PFSK-1 (cell line): ENCODE results near the gene MAP2K6.

ENCODE experiments used
- FOXP2 ChIP-seq: optimal IDR thresholded peaks from 2 replicates; pipeline ENCODE3; 2011; ENCODE audit warnings: borderline replicate concordance, control low read depth, inconsistent platforms; ENCODE audit not compliant: insufficient read depth; ENCODE audit errors: extremely low read length, extremely low read depth
- POLR2AphosphoS5 ChIP-seq: IDR thresholded peaks from 2 replicates; pipeline ENCODE4 v1.6.1; 2012; ENCODE audit warnings: low read depth, mild to moderate bottlenecking, control low read depth, low read length, moderate library complexity
- REST ChIP-seq, 2 experiments: IDR thresholded peaks; 2 replicates each; pipeline versions ENCODE4 v1.6.1 to v1.8.0; 2011 to 2012; ENCODE audit warnings: low read depth in 2 of 2, low read length in 2 of 2, control low read depth in 1 of 2, inconsistent platforms in 1 of 2, mild to moderate bottlenecking in 1 of 2, moderate library complexity in 1 of 2; ENCODE audit not compliant: insufficient read depth in 1 of 2
- SIN3A ChIP-seq: IDR thresholded peaks from 2 replicates; pipeline ENCODE4 v1.6.1; 2012; ENCODE audit warnings: mild to moderate bottlenecking, low read length, moderate library complexity, borderline replicate concordance; ENCODE audit not compliant: insufficient read depth
- TAF1 ChIP-seq: IDR thresholded peaks from 2 replicates; pipeline ENCODE4 v1.6.1; 2012; ENCODE audit warnings: low read length, control low read depth, borderline replicate concordance; ENCODE audit not compliant: insufficient read depth

The MAP2K6 gene

GRCh38 chr17:69518951-69519350 is 104.5 kb downstream of the MAP2K6 start:
- no peak for TF ChIP-seq REST (IDR thresholded peaks at IDR 0.05; ENCODE audit: insufficient read depth in 1 of 2, low read depth in 2 of 2, low read length in 2 of 2)
- TF ChIP-seq TAF1: no peak
- TF ChIP-seq FOXP2: no peak
- no peak for TF ChIP-seq SIN3A
- no peak for TF ChIP-seq POLR2AphosphoS5

- no peak for TF ChIP-seq FOXP2
- TF ChIP-seq POLR2AphosphoS5: no peak
These were observed 108.9 kb downstream of the MAP2K6 start for GRCh38 chr17:69523244-69523861.

- TF ChIP-seq POLR2AphosphoS5 (no peak), REST (IDR thresholded peaks at IDR 0.05; ENCODE audit: insufficient read depth in 1 of 2, low read depth in 2 of 2, low read length in 2 of 2) (no peak), FOXP2 (no peak)
These were observed 110.4 kb downstream of the MAP2K6 start for GRCh38 chr17:69524854-69525253.

GRCh38 chr17:69525920-69526841 is 111.7 kb downstream of the MAP2K6 start:
- TF ChIP-seq FOXP2 (no peak), SIN3A (no peak), TAF1 (no peak), POLR2AphosphoS5 (no peak), REST (IDR thresholded peaks at IDR 0.05; ENCODE audit: insufficient read depth in 1 of 2, low read depth in 2 of 2, low read length in 2 of 2) (no peak)

GRCh38 chr17:69528035-69528434 is 113.5 kb downstream of the MAP2K6 start:
- TF ChIP-seq POLR2AphosphoS5 (no peak), REST (IDR thresholded peaks at IDR 0.05; ENCODE audit: insufficient read depth in 1 of 2, low read depth in 2 of 2, low read length in 2 of 2) (no peak), TAF1 (no peak), FOXP2 (no peak), SIN3A (no peak)
